ENCODE measurements around the gene TEAD3.
"Not testable (repeated sequence)": the region's sequence is repeated elsewhere in the genome, so short reads cannot be mapped to it uniquely, and the experiment has no call there.

GRCh38 chr6:35535847-35536246 lies 39.0 kb upstream of the TEAD3 start:
- not testable (repeated sequence) for TF ChIP-seq CTCF, POLR2A, EP300, POLR2AphosphoS5 (IDR thresholded peaks at IDR 0.05)
